ENCODE results near the gene TMEFF1.

TMEFF1 gene

DNA sequence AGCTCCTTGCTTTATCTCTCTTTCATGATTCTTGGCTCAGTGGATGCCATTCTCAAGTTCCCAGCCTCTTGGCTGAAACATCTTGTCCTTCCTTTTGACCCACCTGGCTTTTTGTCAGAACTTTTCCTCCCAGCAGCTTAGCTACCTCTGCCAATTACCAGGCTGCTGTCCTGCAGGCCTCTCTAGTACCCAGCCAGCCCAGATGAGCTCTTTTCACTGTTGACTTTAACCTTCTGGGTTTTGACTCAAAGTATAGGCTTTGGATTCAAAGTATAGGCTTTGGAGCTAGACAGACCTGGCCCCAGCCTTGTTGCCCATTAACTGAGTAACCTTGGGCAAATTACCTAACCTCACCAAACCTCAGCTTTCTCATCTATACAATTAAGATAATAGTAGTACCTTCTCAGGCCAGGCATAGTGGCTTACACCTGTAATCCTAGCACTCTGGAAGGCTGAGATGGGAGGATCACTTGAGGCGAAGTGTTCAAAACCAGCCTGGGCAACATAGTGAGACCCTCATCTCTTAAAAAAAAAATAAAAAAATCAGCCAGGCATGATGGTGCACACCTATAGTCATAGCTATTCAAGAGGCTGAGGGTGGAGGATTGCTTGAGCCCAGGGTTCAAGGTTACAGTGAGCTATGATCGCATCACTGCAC is 6.6 kb upstream of the TMEFF1 start:
- Histone ChIP-seq H3F3A (ENCODE audit: insufficient read depth) (no peaks in the 10 kb centered on the region), H3K9ac (ENCODE audit: low read length) (no peak overlapping the region), H3K4me2 (ENCODE audit: low read depth, low read length, poor library complexity, severe bottlenecking) (no peak overlapping the region), H2AFZ (ENCODE audit: low read depth, low read length, severe bottlenecking) (no peak overlapping the region), H4K20me1 (ENCODE audit: low read depth, low read length) (no peaks in the 10 kb centered on the region), H3K27ac (ENCODE audit: low read depth, low read length) (no peak overlapping the region), H3K79me2 (ENCODE audit: insufficient read depth, low read length) (no peaks in the 10 kb centered on the region), H3K27me3 (ENCODE audit: low read length) (no peaks in the 10 kb centered on the region), H3K36me3 (ENCODE audit: low read length) (no peaks in the 10 kb centered on the region), H3K4me3 (ENCODE audit: insufficient read depth, low read length, poor library complexity, severe bottlenecking) (no peak overlapping the region), H3K9me3 (ENCODE audit: insufficient read depth, low read length) (no peaks in the 10 kb centered on the region), H3K9me2 (replicated peaks; ENCODE audit: insufficient read depth, low read length) (no peaks in the 10 kb centered on the region)
- TF ChIP-seq EZH2phosphoT487 (conservative IDR thresholded peaks at IDR 0.05; ENCODE audit: low read length), result no peak
- TF ChIP-seq, protein P1, sequence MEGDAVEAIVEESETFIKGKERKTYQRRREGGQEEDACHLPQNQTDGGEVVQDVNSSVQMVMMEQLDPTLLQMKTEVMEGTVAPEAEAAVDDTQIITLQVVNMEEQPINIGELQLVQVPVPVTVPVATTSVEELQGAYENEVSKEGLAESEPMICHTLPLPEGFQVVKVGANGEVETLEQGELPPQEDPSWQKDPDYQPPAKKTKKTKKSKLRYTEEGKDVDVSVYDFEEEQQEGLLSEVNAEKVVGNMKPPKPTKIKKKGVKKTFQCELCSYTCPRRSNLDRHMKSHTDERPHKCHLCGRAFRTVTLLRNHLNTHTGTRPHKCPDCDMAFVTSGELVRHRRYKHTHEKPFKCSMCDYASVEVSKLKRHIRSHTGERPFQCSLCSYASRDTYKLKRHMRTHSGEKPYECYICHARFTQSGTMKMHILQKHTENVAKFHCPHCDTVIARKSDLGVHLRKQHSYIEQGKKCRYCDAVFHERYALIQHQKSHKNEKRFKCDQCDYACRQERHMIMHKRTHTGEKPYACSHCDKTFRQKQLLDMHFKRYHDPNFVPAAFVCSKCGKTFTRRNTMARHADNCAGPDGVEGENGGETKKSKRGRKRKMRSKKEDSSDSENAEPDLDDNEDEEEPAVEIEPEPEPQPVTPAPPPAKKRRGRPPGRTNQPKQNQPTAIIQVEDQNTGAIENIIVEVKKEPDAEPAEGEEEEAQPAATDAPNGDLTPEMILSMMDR (IDR thresholded peaks at IDR 0.05; ENCODE audit: insufficient read depth, low read length, poor library complexity, severe bottlenecking), result no peak

DNA sequence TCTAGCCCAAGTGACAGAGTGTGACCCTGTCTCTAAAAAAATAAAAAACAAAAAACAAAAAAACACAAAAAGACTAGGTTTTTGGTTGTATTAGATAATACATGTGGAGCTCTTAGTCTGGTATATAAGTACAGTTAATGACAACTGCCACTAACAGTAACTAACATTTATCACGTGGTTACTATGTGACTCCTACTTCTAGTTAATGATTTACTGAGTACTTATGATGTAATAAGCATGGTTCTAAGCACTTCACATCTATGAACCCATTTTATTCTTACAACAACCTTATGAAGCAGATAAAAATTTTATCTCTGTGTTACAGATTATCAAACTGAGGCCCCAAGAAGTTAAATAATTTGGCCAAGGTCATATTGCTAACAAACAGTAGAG is 6.1 kb upstream of the TMEFF1 start:
- Histone ChIP-seq H3K4me2 (ENCODE audit: low read depth, low read length, poor library complexity, severe bottlenecking) (no peak overlapping the region), H3F3A (ENCODE audit: insufficient read depth) (no peaks in the 10 kb centered on the region), H3K9me3 (ENCODE audit: insufficient read depth, low read length) (no peaks in the 10 kb centered on the region), H3K79me2 (ENCODE audit: insufficient read depth, low read length) (no peaks in the 10 kb centered on the region), H3K9ac (ENCODE audit: low read length) (no peak overlapping the region), H3K27me3 (ENCODE audit: low read length) (no peaks in the 10 kb centered on the region), H3K4me3 (ENCODE audit: insufficient read depth, low read length, poor library complexity, severe bottlenecking) (no peak overlapping the region), H3K9me2 (replicated peaks; ENCODE audit: insufficient read depth, low read length) (no peaks in the 10 kb centered on the region), H4K20me1 (ENCODE audit: low read depth, low read length) (no peaks in the 10 kb centered on the region), H2AFZ (ENCODE audit: low read depth, low read length, severe bottlenecking) (no peak overlapping the region), H3K36me3 (ENCODE audit: low read length) (no peaks in the 10 kb centered on the region), H3K27ac (ENCODE audit: low read depth, low read length) (no peak overlapping the region)
- TF ChIP-seq, protein P1 (IDR thresholded peaks at IDR 0.05; ENCODE audit: insufficient read depth, low read length, poor library complexity, severe bottlenecking), result no peak
- TF ChIP-seq EZH2phosphoT487 (conservative IDR thresholded peaks at IDR 0.05; ENCODE audit: low read length), result no peak

DNA sequence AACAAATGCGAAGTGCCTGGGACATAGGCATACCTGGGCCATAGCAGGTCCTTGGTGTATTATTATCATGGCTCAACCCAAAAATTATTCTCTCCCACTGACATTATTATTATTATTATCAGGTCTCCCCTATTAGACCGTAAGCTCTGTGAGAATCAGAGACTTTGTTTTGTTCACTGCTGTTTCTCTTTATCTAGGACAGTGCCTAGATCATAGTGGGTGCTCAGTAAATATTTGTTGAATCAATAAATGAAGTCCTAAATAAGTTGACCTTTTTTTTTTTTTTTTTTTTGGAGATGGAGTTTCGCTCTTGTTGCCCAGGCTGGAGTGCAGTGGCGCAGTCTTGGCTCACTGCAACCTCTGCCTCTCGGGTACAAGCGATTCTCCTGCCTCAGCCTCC is 4.9 kb upstream of the TMEFF1 start:
- TF ChIP-seq, protein P1 (IDR thresholded peaks at IDR 0.05; ENCODE audit: insufficient read depth, low read length, poor library complexity, severe bottlenecking), result no peak
- no peak for TF ChIP-seq EZH2phosphoT487 (conservative IDR thresholded peaks at IDR 0.05; ENCODE audit: low read length)
- no peak overlapping the region for H3K27ac ChIP-seq (ENCODE audit: low read depth, low read length)
- no peaks in the 10 kb centered on the region for H3K9me3 ChIP-seq (ENCODE audit: insufficient read depth, low read length)
- H3K79me2 ChIP-seq (ENCODE audit: insufficient read depth, low read length), result no peaks in the 10 kb centered on the region
- H3K4me3 ChIP-seq (ENCODE audit: insufficient read depth, low read length, poor library complexity, severe bottlenecking), result no peak overlapping the region
- H2AFZ ChIP-seq (ENCODE audit: low read depth, low read length, severe bottlenecking), result no peak overlapping the region
- H3K9me2 ChIP-seq (replicated peaks; ENCODE audit: insufficient read depth, low read length), result no peaks in the 10 kb centered on the region
- H3K9ac ChIP-seq (ENCODE audit: low read length), result no peak overlapping the region
- H3K27me3 ChIP-seq (ENCODE audit: low read length), result no peaks in the 10 kb centered on the region
- no peaks in the 10 kb centered on the region for H3K36me3 ChIP-seq (ENCODE audit: low read length)
- no peak overlapping the region for H3K4me2 ChIP-seq (ENCODE audit: low read depth, low read length, poor library complexity, severe bottlenecking)
- H4K20me1 ChIP-seq (ENCODE audit: low read depth, low read length), result no peaks in the 10 kb centered on the region
- peaks cover 7% of the 10 kb centered on the region; the same call in 1 of the 2 replicates for H3F3A ChIP-seq (ENCODE audit: insufficient read depth)

All from SU-DHL-6 (cell line).